Fibroblast of the conjunctiva (primary cell): Measurements from ENCODE around the gene SHISA9.

Experiments used
- DNase-seq: peaks from one replicate; pipeline ENCODE4 v3.0.0-alpha.2; 2010; ENCODE audit warnings: low read depth

Gene SHISA9

DNA sequence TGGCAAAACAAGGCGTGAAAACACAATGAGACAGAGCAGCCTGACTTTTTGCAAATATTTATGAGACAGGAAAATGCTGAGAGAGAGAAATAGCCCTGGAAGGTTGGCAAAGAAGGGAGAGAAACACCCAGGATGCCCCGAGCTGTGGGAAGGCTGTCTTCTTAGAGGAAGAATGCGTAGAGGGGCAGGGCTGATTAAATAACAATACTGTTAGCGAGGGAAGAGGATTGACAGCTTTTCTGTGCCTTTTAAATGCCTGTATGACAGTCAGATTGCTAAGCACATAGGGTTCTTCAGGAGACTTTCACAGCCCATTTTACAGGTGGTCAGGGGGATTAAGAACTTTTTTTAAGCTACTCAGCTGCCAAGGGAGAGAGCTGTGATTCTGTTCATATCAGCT is 219.2 kb downstream of the SHISA9 start:
- DNase-seq: no peak

DNA sequence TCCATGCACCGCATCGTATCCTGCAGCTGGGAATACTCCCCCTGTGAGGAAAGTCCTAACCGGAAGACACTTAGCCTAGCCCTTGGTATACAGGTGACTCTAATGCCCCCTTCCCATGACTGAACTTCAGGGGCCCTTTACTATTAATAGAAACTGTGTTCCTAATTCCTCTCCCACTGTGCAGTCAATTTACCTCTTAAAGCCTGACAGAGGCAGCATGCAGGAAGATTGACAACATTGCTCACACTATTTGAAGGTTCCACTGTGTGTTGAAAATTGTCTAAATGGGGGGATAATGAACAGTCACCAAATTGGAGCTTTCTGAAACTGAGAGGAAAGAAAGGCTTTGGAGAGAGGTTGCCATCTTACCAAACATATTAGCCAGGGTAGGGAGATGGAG is 222.6 kb downstream of the SHISA9 start:
- DNase-seq: no peak

DNA sequence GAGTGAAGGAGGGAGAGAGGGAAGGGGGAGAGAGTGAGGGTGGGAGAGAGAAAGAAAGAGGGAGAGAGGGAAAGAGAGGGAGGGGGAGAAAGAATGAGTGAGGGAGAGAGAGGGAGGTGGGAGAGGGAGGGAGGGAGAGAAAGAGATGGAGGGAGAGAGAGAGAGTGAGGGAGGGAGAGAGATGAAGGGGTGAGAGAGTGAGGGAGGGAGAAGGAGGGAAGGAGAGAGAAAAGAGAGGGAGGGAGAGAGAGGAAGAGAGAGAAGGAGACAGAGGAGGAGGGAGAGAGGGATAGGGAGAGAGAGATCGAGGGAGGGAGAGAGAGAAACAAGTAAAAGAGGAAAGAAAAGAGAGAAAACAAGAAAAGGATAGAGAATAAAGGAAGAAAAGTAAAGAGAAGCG is 225.7 kb downstream of the SHISA9 start:
- DNase-seq: no peak

DNA sequence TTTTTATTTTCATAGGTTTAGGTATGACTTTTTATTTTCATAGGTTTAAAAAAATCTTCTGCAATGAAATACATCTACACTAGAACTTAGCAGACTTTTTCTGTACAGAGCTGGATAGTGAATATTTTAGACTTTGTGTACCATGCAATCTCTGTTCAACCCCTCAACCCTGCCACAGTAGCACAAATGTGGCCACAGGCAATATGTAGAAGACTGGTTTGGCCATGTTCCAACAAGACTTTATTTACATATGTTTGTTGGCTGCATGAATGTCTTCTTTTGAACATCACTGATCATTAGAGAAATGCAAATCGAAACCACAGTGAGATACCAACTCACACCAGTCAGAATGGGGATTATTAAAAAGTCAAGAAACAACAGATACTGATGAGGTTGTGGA is 229.2 kb downstream of the SHISA9 start:
- DNase-seq: no peak

DNA sequence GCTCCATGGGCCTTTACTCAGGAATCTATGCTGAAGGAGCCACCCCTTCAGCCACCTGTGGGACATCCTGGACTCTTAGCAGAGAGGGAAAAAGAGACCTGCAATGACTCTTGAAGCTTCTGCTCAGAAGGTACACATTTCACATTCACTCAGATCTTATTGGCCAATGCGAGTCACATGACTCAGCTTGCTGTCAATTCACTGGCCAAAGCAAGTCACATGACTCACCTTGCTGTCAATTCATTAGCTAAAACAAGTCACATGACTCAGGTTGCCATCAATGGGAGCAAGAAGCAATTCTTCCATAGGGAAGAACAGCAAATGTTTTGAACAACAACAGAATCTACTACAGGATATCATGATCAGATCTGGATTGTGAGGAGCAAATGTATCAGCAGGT is 233.4 kb downstream of the SHISA9 start:
- DNase-seq: no peak

DNA sequence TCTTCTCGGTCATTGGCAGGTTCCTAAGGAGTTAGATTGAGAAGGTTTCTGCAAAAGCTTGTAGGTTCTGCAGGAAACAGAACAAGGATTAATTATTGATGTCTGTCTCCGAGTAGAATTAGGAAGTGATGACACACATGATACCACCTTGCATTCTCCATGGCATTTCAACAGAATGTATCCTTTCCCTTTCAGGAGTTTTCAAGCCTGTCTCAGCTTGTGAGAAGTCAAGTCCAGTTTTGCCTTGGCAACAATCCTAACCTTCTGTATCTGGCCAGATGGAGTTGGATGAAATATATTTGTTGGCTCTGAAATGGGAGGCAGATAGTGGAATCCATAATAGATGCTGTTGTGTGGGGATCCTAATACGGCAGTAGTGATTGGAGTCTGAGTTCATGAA is 235.5 kb downstream of the SHISA9 start:
- no peak for DNase-seq

DNA sequence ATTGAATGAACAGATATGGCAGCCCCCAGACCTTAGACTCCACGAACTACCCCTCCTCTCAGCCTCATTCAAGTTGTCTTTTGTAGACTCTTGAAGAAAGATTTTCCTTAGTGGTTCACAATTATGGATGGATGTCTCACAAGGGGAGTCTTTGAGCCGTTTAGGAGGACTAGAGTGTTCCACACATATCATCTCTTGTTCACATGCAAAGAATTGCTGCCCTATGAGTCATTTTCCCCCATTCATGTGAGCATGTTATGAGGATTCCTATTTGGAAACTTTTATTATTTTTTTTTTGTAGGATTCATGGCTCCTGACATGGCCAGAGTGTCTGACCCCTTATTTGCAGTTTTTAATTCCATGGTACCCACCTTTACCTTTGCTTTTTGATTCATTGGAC is 237.1 kb downstream of the SHISA9 start:
- no peak for DNase-seq

DNA sequence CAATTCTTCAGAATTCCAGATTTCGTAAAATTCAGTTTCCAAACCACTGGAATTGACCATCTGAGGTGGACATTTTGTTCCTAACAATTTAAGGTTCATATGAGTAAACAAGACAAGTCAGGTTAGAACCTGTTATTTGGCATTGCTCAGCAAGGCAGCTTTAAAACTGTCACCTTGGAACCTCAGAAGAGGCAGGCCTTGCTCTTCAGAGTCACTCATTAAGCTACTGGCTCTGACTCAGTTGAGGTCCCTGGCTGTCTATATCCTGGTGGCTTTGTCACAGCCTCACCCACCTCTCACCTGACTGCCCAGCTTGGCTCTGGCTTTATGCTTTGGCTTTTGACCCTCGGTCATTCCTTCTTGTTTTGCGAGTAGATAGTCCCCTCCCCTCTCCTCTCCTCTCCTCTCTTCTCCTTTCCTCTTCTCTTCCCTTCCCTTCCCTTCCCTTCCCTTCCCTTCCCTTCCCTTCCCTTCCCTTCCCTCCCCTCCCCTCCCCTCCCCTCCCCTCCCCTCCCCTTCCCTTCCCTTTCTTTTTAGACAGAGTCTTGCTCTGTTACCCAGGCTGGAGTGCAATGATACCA is 238.4 kb downstream of the SHISA9 start:
- no peak for DNase-seq

DNA sequence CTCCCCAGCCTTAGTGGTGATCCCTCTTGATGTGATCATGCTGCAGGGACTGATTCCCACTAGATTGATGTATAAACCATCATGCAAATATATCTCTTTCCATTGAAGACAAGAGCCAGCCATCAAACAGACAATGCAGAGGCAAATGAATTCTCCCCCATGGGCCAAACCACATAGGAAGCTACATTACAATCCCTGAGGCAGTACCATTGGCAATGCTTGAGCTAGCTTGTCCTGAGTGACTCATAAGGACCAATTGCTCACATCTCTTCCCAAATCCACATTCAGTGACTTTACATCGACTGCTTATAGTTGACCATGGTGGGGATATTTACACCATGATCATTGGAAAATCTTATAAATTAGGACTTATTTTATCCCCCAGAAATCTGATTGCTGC is 242.2 kb downstream of the SHISA9 start:
- DNase-seq: no peak

DNA sequence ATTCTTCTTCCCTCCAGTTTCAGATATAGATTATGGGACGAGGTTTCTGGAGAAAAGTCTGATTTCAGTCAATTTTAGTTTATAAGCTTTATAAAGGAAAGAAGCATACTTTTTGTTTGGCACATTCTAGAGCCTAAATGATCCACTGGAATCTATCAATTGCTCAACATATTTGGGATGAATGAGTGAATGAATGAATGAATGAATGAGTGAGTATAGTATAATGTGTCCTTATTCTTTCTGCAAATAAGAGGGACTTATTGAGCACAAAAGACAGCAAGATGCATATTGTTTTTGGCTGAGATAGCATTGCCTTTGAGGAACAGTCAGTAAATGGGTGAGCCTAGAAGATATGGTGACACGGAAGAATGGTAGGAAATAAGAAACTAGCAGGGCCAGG is 245.4 kb downstream of the SHISA9 start:
- DNase-seq: no peak

DNA sequence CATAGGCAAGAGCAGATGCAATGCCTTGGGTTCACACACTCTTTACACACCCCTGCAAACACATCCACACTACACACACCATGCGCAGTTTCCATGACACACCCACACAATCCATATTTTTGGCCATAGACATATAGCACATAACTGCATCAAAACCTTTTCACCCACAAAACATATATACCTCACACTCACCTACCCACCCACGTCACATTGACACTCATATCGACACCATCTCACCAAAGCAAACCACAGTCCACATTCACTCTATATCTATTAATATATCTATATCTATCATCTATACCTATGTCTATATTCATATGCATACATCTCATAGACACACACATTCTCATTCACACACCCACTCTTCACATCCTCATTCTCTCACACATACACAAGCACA is 246.9 kb downstream of the SHISA9 start:
- no peak for DNase-seq

DNA sequence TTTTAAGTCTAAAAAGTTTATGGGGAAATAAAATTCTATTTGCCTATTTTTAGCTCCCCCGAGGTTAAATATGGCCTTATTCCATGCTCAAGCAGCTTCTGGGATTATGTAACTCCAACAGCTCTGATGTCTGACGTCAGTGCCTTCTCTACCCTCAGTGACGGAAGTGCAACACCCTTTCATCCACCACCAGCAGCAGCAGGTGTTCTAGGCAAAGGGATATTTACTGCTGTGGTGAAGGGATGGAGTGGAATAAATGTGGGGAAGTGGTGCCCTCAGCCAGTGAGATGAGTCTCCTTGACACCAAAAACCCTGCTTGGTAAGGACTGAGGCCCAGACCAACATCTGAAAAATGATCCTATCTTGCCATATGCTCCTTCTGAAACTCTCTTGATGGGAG is 247.4 kb downstream of the SHISA9 start:
- no peak for DNase-seq

DNA sequence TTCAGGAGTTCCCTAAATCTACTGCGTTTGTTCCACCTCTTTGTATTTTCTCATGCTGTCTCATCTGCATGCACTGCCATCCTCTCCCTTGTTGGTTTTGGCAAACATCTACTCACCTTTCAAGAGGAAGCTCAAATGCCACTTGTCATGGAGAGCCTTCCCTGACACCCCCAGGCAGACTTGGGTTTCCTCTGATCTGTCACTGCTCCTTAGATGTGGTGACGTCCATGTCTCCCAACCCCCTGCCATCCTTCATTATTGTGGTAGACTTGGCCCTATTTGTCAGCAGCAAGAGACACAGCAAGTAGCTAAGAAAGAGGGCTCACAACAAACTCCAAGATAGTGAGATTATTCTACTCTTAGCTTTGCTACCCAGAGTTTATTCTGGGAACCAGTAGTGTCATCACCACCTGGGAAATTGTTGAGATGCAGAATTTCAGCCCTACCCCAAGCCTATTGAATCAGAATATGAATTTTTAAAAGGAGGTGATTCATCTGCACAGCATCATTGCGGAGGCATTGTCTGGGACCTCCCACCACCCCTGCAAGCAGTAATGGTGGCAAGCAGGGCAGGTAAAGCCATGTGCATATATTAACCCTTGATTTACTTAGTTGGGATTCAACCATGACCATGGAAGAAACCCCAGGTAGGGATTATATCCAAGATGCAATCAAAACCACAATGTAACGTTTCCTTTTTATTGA is 248.9 kb downstream of the SHISA9 start:
- DNase-seq: no peak

DNA sequence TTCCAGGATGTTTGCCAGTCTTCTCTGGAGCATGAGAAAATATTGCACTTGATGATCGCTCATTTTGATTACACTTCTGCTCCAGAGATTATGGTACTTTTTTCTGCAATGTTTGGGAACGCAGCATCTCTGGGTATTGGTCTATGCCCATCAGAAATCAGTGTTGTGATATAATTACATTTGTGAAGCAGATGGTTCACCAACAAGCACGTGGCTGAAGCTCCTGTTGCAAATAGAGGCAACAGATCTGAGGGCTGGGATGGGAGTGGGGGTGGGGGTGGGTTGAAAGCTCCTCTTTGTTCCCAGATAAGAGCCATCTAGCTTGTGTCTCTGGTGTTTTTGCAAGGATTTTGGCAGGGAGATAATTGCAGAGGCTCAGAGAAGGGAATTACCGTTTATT is 252.3 kb downstream of the SHISA9 start:
- no peak for DNase-seq

DNA sequence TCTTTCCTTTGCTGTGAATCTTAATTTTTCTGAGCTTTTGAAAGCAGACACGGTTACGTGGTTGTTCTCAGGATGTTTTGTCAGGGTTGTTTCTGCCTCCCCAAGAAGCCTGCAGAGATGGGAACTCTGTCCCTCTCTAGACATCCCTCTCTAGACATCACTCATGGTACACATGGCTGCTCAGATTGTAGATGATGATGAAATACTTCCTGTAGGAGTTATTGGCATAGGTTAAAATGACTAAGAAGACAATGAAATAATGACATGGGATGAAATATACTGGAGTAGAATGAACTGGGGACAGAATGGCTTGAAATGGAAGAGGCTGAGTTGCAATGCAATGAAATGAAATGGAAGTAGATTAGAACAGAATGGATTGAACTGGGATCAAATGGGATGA is 253.4 kb downstream of the SHISA9 start:
- no peak for DNase-seq

DNA sequence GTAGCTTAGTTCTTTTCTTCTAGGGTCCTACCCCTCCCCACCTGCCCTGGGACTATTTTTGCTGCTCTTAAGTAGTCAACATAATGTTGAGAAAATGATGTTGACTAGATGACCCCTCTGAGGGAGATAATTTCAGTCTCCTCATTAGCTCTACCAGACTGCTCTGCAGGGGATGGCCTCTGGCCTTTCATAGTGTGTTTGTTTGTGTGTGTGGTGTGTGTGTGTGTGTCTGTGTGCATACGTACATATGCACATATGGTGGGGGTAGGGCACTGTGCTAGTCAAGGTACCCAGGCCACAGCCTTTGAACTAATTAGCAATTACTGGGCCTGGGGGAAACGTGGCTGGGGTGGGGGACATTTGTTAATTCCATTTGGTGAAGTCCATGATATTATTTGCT is 254.0 kb downstream of the SHISA9 start:
- DNase-seq: no peak

DNA sequence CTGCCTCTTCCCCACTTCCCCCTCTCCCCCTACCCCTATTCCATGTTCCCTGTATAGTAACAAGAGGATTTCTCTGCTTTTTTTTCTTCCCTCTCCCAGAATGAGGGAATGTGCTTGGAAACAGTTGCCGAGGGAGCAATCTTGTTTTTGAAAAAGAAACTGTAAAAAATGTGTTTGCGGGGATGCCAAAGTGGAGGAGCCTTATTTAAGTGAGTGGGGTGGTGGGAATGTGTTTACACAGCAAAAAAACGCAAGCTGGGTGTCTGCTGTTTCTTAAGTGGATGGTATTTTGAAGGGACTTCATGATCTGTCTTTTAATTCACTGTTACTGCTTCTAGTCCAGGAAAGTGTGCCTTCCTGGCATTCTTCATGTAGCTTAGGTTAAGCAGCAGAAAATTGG is 254.4 kb downstream of the SHISA9 start:
- no peak for DNase-seq

DNA sequence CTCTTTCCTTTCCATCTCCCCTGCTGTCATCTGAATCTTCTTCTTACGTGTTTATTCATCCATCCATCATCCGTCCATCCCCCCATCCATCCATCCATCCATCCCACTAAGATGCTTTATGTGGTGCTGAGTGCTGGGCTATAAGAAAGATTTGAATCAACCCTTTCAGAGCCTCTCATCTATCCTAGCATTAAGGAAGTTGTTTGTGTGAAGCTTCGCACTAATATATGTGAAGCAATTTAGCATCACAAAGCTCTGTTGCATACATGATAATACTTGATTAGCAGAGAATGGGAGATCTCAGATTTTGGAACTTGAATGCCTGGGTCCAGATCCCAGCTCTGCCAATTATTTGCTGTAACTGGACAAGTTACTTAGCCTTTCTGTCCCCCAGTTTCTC is 255.7 kb downstream of the SHISA9 start:
- DNase-seq: no peak

DNA sequence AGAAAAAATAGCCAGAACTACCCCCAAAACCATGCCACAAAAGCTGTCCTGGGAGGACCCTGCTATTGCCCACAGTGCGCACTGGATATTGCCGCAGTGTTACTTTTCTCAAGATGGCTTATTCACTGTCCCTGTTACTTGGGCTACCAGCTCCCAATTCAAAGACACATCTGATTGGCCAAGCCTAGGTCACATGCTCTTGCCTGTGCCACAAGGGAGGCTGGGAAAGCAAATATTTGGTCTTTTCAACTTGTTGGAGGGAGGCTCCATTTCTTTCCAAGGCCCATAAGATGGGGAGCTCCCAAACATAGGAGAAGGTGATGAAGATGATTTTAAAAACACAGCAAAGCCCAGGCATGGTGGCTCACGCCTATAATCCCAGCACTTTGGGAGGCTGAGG is 257.0 kb downstream of the SHISA9 start:
- no peak for DNase-seq

DNA sequence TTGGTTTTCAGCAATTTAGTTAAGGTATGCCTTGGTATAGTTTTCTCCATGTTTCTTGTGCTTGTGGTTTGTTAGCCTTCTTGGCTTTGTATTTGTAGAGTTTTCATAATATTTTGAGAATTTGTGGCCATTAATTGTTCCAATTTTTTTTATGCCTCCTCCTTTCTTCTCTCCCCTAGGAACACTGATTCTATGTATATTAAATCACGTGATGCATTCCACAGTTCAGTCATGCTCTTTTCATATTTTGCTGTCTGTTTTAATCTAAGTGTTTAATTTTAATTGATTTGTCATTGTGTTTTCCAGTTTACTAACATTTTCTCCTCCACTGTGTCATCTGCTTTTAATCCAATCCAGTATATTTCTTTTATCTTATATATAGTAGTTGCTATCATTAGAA is 263.6 kb downstream of the SHISA9 start:
- DNase-seq: no peak

DNA sequence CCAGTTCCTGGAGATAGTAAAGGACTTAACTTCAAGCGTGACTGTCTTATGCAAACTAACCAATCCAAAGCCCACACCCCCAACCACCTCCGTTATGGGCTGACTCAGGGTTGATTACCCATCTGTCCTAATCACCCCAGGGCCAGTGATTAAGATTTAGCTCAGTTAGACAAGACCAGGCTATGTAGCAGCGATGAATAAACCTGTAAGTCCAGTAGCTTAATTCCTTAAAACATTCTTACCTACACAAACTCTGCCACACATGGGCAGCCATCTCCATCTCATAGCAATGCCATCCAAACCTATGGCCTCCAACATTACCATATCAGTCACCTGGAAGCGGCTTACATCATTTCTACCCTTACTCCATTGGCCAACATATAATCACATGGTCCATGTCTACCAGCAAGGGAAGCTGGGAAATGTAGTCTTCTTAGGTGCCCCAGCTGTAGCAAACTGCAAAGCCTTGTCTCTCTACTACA is 266.7 kb downstream of the SHISA9 start:
- no peak for DNase-seq

DNA sequence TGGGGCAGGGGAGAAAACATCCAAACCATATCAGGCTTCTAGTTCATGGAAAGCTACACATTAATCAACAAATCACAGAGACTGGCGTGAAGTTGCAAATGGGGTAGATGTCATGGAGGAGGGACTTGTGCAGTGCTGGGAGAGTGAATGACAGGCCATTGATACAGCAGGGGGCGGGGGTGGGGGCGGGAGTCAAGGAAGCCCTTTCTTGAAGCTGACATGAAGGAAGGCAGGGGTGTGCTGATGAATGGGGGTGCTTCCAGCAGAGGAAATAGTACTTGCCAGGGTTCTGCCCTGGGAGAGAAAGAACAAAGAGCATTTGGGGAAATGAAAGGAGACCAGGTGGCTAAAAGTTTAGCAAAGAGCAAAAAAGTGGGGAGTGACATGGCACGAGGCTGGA is 269.9 kb downstream of the SHISA9 start:
- DNase-seq: no peak

DNA sequence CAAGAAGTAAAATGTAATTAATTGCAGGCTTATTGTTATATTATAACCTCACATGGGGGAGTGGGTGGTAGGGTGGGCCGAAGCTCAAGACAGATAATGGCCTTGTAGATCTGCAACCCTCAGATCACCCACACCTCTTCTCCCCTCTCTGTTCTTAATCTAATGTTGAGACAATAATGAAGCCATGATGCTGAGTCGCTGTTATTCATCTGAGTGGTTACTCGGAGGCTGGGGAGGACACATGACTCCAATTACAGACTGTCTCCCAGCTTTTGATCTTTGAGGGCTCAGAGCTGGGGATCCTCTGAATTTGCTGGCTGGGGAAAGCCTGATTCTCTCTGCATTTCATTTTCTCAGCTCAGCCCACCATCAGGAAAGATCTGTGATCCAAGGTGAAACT is 275.3 kb downstream of the SHISA9 start:
- no peak for DNase-seq

DNA sequence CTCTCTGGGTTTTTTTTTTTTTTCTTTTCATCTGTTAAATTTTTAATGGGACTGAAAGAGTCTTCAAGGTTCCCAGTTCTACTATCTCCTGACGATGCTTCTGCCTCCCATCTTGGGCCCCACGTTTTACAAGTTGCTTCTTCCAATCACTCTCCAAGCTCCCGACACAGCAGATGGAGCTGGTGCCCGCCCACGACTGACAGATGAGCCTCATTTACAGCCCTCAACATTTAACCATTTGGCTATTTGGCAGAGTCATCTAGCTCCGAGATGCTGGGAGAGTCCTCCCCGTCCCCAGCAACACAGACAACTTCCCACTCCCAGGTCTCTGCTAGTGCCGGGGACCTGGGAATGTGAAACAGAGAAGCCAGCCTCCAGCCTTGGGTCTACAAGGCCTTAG is 276.9 kb downstream of the SHISA9 start:
- no peak for DNase-seq
